ENCODE results near the gene KCP.
A peak's percentile ranks its signal among the peaks of the same experiment; 100 is the strongest.

KCP gene

DNA sequence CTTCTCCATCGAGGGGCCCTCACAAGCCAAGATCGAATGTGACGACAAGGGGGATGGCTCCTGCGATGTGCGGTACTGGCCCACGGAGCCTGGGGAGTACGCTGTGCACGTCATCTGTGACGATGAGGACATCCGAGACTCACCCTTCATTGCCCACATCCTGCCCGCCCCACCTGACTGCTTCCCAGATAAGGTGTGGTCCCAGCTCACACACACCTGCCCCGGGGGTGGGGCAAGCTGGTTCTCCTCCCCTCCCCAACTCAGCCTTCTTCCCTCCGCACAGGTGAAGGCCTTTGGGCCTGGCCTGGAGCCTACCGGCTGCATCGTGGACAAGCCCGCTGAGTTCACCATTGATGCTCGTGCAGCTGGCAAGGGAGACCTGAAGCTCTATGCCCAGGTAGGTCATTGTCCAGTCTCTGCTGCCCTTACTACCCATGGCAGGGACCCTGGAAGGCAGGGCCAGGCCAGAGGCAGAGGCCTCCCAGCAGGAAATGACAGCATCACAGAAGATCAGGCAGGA lies 69.3 kb downstream of the KCP start:
- no peak overlapping the region for H3K27ac ChIP-seq
- H3K4me3 ChIP-seq: no peak overlapping the region
- TF ChIP-seq, protein P1, sequence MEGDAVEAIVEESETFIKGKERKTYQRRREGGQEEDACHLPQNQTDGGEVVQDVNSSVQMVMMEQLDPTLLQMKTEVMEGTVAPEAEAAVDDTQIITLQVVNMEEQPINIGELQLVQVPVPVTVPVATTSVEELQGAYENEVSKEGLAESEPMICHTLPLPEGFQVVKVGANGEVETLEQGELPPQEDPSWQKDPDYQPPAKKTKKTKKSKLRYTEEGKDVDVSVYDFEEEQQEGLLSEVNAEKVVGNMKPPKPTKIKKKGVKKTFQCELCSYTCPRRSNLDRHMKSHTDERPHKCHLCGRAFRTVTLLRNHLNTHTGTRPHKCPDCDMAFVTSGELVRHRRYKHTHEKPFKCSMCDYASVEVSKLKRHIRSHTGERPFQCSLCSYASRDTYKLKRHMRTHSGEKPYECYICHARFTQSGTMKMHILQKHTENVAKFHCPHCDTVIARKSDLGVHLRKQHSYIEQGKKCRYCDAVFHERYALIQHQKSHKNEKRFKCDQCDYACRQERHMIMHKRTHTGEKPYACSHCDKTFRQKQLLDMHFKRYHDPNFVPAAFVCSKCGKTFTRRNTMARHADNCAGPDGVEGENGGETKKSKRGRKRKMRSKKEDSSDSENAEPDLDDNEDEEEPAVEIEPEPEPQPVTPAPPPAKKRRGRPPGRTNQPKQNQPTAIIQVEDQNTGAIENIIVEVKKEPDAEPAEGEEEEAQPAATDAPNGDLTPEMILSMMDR (IDR thresholded peaks at IDR 0.05): no peak
- no peak for DNase-seq (ENCODE audit: low spot score)

DNA sequence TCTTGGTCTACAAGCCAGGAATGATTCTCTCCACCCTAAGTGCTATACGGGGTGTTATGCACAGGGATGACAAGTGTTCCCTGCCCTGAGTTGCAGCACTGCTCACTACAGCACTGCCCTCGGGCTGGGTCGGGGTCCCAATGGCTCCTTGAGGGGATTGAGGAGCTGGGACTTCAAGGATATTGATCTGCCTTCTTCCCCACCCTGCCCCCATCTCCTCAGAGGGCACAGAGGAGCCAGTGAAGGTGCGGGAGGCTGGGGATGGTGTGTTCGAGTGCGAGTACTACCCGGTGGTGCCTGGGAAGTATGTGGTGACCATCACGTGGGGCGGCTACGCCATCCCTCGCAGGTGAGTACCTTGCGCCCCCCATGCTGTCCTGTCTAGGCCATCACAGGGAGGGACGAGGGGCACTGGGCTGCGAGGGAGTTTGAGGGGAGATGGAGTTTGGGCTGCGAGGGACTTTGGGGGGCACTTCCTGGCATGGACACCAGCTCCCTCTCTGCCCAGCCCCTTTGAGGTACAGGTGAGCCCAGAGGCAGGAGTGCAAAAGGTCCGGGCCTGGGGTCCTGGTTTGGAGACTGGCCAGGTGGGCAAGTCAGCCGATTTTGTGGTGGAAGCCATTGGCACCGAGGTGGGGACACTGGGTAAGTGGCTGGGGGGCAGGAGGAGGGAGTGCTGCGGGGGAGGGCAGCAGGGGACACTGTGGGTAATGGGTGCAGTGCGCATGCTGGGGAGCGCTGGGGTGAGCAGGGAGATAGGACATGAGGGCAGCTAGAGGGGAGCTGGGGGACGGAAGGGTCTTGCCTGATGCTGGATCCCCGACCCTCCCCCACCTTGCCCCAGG lies 70.0 kb downstream of the KCP start:
- DNase-seq (ENCODE audit: low spot score): no peak
- H3K4me3 ChIP-seq: no peak overlapping the region
- TF ChIP-seq, protein P1 (IDR thresholded peaks at IDR 0.05): no peak
- peak overlapping the region in 1 of 2 donors; percentile 22 for H3K27ac ChIP-seq

DNA sequence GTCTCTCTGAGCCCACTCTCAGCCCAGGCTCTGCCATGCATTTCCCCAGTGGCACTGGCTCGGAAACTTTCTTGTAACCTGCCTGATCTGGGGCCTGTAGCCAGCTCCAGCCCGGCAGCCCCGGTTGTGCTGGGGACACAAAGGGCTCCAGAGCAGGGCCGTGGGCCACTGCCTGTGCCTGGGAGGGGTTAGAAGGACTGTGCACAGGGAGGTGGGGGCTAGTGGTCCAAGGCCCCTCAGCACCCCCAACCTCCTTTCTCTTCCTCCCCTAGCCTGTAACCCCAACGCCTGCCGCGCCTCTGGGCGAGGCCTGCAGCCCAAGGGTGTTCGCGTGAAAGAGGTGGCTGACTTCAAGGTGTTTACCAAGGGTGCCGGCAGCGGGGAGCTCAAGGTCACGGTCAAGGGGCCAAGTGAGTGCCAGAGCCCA lies 70.7 kb downstream of the KCP start:
- Histone ChIP-seq H3K4me3 (no peak overlapping the region), H3K27ac (no peak overlapping the region)
- TF ChIP-seq, protein P1 (IDR thresholded peaks at IDR 0.05): no peak
- DNase-seq (ENCODE audit: low spot score): no peak

DNA sequence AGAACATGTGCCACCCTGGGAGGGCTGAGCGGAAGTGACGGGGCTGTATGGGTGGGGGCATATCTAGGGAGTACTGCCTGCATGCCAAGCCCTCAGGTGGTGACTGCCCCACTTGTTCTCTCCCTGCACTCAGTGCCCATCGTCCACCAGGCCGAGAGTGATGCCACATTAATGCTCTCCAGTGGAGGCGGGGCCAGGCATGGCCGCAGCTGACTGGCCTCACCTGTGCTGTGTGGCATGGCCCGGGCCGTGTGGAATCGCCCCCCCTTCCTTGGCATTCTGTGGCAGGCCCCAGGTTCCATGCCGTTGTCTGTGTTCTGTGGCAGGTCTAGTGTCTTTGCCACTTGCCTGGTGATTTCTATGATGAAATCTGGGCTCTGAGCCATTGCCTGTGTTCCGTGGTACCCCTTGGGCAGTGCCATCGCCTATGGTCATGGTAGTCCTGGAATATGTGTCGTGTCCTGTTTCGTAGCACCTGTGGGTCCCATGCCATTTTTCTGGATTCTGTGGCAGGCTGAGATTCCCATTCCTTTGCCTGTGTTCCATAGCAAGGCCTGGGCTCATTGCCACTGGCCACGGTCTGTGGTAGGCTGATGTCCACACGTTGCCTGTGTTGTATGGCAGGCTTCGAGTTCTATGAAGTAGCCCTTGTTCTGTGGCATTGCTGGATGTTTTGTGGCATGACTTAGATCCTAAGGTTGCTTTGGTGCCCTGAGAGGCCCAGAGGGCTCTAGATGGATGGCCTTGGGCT lies 71.4 kb downstream of the KCP start:
- TF ChIP-seq, protein P1 (IDR thresholded peaks at IDR 0.05): no peak
- Histone ChIP-seq H3K27ac (peak overlapping the region in 1 of 2 donors; percentile 2), H3K4me3 (no peak overlapping the region)
- no peak for DNase-seq (ENCODE audit: low spot score)

DNA sequence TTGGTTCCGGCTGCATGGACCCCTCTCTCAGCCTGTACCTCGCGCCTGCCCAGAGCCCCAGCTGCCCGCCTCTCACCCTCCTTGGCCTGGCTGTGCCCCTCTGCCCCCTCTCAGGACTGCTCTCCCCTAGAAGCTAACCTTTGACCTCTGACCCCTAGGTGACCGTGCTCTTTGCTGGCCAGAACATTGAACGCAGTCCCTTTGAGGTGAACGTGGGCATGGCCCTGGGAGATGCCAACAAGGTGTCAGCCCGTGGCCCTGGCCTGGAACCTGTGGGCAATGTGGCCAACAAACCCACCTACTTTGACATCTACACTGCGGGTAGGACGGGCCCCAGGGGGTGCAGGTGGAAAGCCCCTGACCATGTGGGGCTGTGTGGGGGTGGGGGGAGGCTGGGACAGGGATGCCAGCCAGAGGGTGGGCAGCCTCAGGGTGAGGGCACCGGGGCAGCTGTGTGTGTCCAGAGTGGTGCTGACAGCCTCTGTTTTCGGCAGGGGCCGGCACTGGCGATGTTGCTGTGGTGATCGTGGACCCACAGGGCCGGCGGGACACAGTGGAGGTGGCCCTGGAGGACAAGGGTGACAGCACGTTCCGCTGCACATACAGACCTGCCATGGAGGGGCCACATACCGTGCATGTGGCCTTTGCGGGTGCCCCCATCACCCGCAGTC lies 72.3 kb downstream of the KCP start:
- TF ChIP-seq, protein P1 (IDR thresholded peaks at IDR 0.05): no peak
- Histone ChIP-seq H3K4me3 (no peak overlapping the region), H3K27ac (peak overlapping the region in 1 of 2 donors; percentile 75)
- DNase-seq (ENCODE audit: low spot score): no peak

DNA sequence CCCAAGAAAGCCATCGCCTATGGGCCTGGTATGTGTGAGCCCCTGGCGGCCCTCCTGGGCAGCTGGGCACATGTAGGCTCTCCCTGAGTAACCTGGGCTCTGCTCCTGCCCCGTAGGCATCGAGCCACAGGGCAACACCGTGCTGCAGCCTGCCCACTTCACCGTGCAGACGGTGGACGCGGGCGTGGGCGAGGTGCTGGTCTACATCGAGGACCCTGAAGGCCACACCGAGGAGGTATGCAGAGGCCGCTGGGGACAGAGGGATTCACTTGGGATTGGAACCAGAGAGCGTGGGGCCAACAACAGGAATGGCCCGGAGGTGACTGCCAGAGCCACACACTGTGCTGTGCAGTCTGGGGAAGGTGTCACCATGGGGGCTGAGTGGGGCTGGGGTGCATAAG lies 73.0 kb downstream of the KCP start:
- DNase-seq (ENCODE audit: low spot score): no peak
- H3K4me3 ChIP-seq: no peak overlapping the region
- peak overlapping the region in 1 of 2 donors; percentile 75 for H3K27ac ChIP-seq
- TF ChIP-seq, protein P1 (IDR thresholded peaks at IDR 0.05): no peak

Data from coronary artery (tissue), 2 donors.